Measurements from ENCODE around the gene CNTN4. TPM values are rescaled to one million over a fixed set of nuclear protein-coding genes. Genes with fewer than 3 reads are reported as not detected.

The CNTN4 gene
- total and polyA plus RNA-seq, 2 donors (not counting 3 experiments of a cell fraction or from before 2014, with no cell fraction given): not detected

- no peak overlapping the region for H3K9ac ChIP-seq (replicated peaks; ENCODE audit: extremely low read depth, insufficient read depth, low read length)
- no peaks in the 10 kb centered on the region for H3K27me3 ChIP-seq (ENCODE audit: control insufficient read depth in 2 of 2, insufficient read depth in 2 of 2, low read length in 2 of 2)
- TF ChIP-seq POLR2AphosphoS5 (IDR thresholded peaks at IDR 0.05; ENCODE audit: insufficient read depth, low read depth, low read length): no peak
- TF ChIP-seq POLR2A (IDR thresholded peaks at IDR 0.05; ENCODE audit: low read depth, low read length): no peak
- TF ChIP-seq FOS (IDR thresholded peaks at IDR 0.05; ENCODE audit: borderline replicate concordance, insufficient read depth, low read length): no peak
- no peak for TF ChIP-seq JUN (IDR thresholded peaks at IDR 0.05; ENCODE audit: borderline replicate concordance, insufficient read depth, insufficient read length, low read depth)
- TF ChIP-seq, protein P1, sequence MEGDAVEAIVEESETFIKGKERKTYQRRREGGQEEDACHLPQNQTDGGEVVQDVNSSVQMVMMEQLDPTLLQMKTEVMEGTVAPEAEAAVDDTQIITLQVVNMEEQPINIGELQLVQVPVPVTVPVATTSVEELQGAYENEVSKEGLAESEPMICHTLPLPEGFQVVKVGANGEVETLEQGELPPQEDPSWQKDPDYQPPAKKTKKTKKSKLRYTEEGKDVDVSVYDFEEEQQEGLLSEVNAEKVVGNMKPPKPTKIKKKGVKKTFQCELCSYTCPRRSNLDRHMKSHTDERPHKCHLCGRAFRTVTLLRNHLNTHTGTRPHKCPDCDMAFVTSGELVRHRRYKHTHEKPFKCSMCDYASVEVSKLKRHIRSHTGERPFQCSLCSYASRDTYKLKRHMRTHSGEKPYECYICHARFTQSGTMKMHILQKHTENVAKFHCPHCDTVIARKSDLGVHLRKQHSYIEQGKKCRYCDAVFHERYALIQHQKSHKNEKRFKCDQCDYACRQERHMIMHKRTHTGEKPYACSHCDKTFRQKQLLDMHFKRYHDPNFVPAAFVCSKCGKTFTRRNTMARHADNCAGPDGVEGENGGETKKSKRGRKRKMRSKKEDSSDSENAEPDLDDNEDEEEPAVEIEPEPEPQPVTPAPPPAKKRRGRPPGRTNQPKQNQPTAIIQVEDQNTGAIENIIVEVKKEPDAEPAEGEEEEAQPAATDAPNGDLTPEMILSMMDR (IDR thresholded peaks at IDR 0.05; ENCODE audit: extremely low read depth in 1 of 2, insufficient read depth in 1 of 2, low read depth in 1 of 2, low read length in 2 of 2): no peak
- TF ChIP-seq GATA2 (IDR thresholded peaks at IDR 0.05; ENCODE audit: insufficient read depth, insufficient read length, low read depth, low read length): no peak
- no peak for TF ChIP-seq MAX (IDR thresholded peaks at IDR 0.05; ENCODE audit: insufficient read depth, insufficient read length)
- TF ChIP-seq EZH2 (IDR thresholded peaks at IDR 0.05; ENCODE audit: borderline replicate concordance, low read depth, low read length, severe bottlenecking): no peak
- no peak for TF ChIP-seq MYC (IDR thresholded peaks at IDR 0.05; ENCODE audit: low read depth, low read length)
- no peak for DNase-seq (ENCODE audit: low read depth, low spot score)
- H3K27ac ChIP-seq (ENCODE audit: insufficient read depth, low read depth, low read length): no peak overlapping the region
- no peak for FAIRE-seq
- no peaks in the 10 kb centered on the region for H3K36me3 ChIP-seq (ENCODE audit: control insufficient read depth in 2 of 2, extremely low read depth in 1 of 2, insufficient read depth in 2 of 2, low read length in 2 of 2)
- dilution Hi-C loops (cut with MboI; ENCODE audit: extremely low pct_ligation_motif_present, low sequenced_read_pairs): no loop called here
- no peaks in the 10 kb centered on the region for H3K4me1 ChIP-seq (ENCODE audit: control insufficient read depth, extremely low read depth, insufficient read depth, low read length)
- no peaks in the 10 kb centered on the region for H3K9me1 ChIP-seq (replicated peaks; ENCODE audit: control insufficient read depth, extremely low read depth, insufficient read depth, low read length)
- H3K4me2 ChIP-seq (ENCODE audit: insufficient read depth, low read length): no peak overlapping the region
- ChIA-PET POLR2A (no interaction called here), CTCF (no interaction called here)
- intact Hi-C loops (cut with micrococcal nuclease): no loop called here
- BruUV-seq (replicated peaks): no TSS peak
- no peaks in the 10 kb centered on the region for H3K79me2 ChIP-seq (ENCODE audit: control insufficient read depth, insufficient read depth, low read length)
- H3K9me3 ChIP-seq (replicated peaks; ENCODE audit: control insufficient read depth, insufficient read depth, low read length): peaks cover 4% of the 10 kb centered on the region
- H3K4me3 ChIP-seq (replicated peaks in 1 of 3; ENCODE audit: insufficient read depth in 1 of 3, low read depth in 1 of 3, low read length in 3 of 3): no peak overlapping the region
- no peaks in the 10 kb centered on the region for H4K20me1 ChIP-seq (replicated peaks; ENCODE audit: control insufficient read depth, extremely low read depth, insufficient read depth, low read length)
- H2AFZ ChIP-seq (ENCODE audit: low read depth, low read length): no peak overlapping the region
These were observed 436.5 kb downstream of the CNTN4 start for GRCh38 chr3:2535206-2535605.

Data from endothelial cell of umbilical vein (primary cell).